ENCODE results near the gene MLC1.

- TF ChIP-seq, protein P1, sequence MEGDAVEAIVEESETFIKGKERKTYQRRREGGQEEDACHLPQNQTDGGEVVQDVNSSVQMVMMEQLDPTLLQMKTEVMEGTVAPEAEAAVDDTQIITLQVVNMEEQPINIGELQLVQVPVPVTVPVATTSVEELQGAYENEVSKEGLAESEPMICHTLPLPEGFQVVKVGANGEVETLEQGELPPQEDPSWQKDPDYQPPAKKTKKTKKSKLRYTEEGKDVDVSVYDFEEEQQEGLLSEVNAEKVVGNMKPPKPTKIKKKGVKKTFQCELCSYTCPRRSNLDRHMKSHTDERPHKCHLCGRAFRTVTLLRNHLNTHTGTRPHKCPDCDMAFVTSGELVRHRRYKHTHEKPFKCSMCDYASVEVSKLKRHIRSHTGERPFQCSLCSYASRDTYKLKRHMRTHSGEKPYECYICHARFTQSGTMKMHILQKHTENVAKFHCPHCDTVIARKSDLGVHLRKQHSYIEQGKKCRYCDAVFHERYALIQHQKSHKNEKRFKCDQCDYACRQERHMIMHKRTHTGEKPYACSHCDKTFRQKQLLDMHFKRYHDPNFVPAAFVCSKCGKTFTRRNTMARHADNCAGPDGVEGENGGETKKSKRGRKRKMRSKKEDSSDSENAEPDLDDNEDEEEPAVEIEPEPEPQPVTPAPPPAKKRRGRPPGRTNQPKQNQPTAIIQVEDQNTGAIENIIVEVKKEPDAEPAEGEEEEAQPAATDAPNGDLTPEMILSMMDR (IDR thresholded peaks at IDR 0.05): no peak
- no peak for TF ChIP-seq POLR2AphosphoS5 (IDR thresholded peaks at IDR 0.05; ENCODE audit: insufficient read depth in 1 of 2, low read depth in 1 of 2)
These were observed 64.6 kb downstream of the MLC1 start for GRCh38 chr22:50020606-50021005.
